ACHN (cell line): ENCODE data around the gene APEH.

Experiments used
- DNase-seq: peaks from one replicate; pipeline ENCODE4 v3.0.0-alpha.2; 2015
- in situ Hi-C: cut with HindIII; loops from 2 replicates; pipeline ENCODE4 v1.10.0; 2017; ENCODE audit warnings: low sequenced_read_pairs, low pct_ligation_motif_present, low pct_unique_long_range_greater_than_20kb

APEH gene

DNA sequence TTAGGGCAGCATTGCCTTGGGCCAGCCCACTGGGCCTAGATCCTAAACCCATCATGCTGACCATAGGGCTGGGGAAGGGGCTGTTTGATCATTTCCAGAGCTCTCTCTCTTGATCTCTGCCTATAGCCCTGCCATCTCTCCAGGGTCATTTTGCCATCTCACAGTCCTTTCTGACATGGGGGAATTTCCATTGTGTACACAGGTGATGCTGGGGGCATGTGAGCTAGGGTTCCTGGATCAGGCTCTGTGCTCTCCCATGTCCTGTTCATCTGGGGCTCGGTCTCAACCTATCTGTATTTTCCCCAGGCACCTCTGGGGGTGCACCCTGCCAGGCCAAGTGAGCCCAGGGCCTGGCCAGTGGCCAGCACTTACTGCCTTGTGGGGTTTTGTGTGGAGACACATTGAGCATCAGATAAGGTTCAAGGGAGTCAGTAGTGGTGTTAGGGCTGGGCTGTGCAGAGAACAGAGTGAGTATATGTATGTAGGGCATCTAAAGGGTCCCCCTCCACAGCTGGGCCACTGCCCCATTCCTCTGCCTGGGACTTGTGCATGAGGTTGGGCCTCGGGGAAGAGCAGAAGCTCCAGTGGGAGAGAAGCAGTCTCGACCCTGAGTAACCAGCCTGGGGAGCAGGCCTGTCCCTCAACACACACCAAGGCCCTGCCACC lies 25.7 kb upstream of the APEH start:
- no peak for DNase-seq
- in situ Hi-C loops, result no loop called here

DNA sequence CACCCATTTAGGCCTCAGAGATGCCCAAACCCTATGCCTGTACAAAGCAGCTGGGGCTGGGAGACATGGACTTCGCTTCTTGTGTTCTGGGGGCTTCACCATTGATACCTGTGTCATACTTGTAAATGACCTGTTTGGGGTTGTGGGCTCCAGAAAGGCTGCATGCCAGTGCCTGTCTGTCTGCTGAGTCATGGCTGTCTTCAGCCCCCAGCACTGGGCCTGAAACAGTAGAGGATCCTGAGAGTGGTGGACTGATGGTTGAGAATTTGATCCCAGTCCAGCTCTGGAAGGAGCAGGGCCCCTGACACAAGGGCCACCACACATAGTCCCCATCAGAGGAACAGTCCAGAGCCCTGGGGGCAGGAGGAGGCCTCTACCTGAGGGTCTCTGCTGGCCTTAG lies 24.6 kb upstream of the APEH start:
- in situ Hi-C loops, result no loop called here
- no peak for DNase-seq

DNA sequence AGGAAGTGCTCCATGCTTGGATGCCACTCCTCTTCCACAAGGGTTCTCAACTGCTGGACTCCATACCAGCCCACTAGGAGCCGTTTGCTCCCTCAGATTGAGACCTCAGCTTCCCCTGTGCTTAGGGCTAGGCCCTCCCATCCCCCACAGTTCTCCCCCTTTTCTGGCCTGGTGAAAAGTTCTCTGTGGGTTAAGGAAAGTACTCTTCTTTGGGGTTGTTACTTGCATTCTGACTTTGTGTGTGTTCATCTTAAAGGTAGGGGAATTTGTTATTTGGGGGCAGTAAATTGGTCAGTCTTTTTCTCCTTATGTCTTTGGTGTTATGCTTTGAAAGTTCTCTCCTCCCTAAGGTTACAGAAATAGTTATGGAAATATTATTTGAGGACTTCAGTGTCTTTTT lies 24.0 kb upstream of the APEH start:
- no peak for DNase-seq
- in situ Hi-C loops, result no loop called here

DNA sequence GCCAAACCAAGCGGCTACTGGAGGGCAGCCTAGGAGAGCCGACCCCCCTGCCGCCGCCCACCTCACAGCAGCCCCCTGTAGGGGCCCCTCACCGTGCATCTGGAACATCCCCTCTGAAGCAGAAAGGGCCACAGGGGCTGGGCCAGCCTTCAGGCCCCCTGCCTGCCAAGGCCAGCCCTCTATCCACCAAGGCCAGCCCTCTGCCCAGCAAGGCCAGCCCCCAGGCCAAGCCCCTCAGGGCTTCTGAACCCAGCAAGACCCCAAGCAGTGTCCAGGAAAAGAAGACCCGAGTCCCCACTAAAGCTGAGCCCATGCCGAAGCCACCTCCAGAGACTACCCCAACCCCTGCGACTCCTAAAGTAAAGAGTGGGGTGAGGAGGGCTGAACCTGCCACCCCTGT lies 23.5 kb upstream of the APEH start:
- in situ Hi-C loops, result no loop called here
- DNase-seq, result no peak

DNA sequence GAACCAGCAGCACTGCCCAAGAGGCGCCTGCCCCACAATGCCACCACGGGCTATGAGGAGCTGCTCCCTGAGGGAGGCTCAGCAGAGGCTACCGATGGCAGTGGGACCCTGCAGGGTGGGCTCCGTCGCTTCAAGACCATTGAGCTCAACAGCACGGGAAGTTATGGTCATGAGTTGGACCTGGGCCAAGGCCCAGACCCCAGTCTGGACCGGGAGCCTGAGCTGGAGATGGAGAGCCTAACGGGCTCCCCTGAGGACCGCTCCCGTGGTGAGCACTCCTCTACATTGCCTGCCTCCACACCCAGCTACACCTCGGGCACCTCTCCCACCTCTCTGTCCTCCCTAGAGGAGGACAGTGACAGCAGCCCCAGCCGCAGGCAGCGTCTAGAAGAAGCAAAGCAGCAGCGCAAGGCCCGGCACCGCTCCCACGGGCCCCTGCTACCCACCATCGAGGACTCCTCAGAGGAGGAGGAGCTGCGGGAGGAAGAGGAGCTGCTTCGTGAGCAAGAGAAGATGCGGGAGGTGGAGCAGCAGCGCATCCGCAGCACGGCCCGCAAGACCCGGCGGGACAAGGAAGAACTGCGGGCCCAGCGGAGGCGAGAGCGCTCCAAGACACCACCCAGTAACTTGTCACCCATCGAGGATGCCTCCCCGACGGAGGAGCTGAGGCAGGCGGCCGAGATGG lies 21.8 kb upstream of the APEH start:
- in situ Hi-C loops, result no loop called here
- no peak for DNase-seq

DNA sequence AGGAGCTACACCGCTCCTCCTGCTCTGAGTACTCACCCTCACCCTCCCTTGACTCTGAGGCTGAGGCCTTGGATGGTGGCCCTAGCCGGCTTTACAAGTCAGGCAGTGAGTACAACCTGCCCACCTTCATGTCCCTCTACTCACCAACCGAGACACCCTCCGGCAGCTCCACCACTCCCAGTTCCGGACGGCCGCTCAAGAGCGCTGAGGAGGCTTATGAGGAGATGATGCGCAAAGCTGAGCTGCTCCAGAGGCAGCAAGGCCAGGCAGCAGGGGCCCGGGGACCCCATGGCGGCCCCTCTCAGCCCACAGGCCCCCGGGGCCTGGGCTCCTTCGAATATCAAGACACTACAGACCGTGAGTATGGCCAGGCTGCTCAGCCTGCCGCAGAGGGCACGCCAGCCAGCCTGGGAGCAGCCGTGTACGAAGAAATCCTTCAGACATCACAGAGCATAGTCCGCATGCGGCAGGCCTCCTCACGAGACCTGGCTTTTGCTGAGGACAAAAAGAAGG lies 21.2 kb upstream of the APEH start:
- DNase-seq, result no peak
- in situ Hi-C loops, result no loop called here

DNA sequence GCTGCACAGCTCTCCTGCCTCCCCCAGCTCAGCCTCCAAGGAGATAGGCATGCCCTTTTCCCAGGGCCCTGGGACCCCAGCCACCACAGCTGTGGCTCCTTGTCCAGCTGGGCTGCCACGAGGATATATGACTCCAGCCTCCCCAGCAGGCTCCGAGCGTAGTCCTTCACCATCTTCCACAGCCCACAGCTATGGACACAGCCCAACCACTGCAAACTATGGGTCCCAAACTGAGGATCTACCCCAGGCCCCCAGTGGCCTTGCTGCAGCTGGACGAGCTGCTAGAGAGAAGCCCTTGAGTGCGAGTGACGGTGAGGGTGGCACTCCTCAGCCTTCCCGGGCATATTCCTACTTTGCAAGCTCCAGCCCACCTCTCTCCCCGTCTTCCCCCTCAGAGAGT lies 20.5 kb upstream of the APEH start:
- in situ Hi-C loops, result no loop called here
- no peak for DNase-seq

DNA sequence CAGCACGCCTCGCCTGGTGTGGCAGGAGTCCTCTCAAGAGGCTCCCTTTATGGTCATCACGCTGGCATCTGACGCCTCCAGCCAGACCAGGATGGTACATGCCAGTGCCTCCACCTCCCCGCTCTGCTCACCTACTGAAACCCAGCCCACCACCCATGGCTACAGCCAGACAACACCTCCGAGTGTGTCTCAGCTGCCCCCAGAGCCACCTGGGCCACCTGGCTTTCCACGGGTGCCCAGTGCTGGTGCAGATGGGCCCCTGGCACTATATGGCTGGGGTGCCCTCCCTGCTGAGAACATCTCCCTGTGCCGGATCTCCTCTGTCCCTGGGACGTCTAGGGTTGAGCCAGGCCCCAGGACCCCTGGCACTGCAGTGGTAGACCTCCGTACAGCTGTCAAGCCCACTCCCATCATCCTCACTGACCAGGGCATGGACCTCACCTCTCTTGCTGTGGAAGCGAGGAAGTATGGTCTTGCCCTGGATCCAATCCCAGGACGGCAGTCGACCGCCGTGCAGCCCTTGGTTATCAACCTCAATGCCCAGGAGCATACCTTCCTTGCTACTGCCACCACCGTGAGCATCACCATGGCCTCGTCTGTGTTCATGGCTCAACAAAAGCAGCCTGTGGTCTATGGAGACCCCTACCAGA lies 19.9 kb upstream of the APEH start:
- no peak for DNase-seq
- in situ Hi-C loops, result no loop called here

DNA sequence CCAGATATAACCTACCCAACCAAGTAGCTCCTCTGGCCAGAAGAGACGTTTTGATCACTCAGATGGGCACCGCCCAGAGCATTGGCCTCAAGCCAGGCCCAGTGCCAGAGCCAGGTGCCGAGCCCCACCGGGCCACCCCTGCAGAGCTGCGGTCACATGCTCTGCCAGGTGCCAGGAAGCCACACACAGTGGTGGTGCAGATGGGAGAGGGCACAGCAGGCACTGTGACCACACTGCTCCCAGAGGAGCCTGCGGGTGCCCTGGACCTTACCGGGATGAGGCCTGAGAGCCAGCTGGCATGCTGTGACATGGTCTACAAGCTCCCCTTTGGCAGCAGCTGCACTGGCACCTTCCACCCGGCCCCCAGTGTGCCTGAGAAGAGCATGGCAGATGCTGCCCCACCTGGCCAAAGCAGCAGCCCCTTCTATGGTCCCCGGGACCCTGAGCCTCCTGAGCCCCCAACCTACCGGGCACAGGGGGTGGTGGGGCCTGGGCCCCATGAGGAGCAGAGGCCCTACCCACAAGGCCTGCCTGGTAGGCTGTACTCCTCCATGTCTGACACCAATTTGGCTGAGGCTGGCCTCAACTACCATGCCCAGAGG lies 19.1 kb upstream of the APEH start:
- DNase-seq, result no peak
- in situ Hi-C loops, result no loop called here

DNA sequence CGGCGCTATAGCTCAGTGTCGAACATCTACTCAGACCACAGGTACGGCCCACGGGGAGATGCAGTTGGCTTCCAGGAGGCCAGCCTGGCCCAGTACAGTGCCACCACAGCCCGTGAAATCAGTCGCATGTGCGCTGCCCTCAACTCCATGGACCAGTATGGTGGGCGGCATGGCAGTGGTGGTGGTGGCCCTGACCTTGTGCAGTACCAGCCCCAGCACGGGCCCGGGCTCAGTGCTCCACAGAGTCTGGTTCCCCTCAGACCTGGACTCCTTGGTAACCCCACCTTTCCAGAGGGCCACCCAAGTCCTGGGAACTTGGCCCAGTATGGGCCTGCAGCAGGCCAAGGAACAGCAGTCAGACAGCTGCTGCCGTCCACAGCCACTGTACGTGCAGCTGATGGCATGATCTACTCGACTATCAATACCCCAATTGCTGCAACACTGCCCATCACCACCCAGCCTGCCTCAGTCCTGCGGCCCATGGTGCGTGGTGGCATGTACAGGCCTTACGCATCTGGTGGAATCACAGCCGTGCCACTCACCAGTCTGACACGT lies 18.3 kb upstream of the APEH start:
- no peak for DNase-seq
- in situ Hi-C loops, result no loop called here

DNA sequence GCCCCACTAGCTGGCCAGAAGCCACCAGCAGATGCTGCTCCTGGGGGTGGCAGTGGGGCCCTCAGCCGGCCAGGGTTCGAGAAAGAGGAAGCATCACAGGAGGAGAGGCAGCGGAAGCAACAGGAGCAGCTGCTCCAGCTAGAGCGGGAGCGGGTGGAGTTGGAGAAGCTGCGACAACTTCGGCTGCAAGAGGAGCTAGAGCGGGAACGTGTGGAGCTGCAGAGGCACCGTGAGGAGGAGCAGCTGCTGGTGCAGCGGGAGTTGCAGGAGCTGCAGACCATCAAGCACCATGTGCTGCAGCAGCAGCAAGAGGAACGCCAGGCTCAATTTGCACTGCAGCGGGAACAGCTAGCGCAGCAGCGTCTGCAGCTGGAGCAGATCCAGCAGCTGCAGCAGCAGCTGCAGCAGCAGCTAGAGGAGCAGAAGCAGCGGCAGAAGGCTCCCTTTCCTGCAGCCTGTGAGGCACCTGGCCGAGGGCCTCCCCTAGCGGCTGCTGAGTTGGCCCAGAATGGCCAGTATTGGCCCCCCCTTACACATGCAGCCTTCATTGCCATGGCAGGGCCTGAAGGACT lies 17.5 kb upstream of the APEH start:
- in situ Hi-C loops, result no loop called here
- no peak for DNase-seq

DNA sequence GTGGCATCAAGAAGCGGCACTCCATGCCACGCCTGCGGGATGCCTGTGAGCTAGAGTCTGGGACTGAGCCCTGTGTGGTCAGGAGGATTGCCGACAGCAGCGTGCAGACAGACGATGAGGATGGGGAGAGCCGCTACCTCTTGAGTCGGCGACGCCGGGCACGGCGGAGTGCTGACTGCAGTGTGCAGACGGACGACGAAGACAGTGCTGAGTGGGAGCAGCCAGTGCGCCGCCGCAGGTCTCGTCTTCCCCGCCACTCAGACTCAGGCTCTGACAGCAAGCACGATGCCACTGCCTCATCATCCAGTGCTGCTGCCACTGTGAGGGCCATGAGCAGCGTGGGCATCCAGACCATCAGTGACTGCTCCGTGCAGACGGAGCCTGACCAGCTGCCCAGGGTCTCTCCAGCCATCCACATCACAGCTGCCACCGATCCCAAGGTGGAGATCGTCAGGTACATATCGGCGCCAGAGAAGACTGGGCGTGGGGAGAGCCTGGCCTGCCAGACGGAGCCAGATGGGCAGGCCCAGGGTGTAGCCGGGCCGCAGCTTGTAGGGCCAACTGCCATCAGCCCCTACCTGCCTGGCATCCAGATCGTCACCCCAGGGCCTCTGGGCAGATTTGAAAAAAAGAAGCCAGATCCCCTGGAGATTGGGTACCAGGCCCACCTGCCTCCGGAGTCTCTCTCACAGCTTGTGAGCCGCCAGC lies 16.8 kb upstream of the APEH start:
- in situ Hi-C loops, result no loop called here
- DNase-seq, result no peak

DNA sequence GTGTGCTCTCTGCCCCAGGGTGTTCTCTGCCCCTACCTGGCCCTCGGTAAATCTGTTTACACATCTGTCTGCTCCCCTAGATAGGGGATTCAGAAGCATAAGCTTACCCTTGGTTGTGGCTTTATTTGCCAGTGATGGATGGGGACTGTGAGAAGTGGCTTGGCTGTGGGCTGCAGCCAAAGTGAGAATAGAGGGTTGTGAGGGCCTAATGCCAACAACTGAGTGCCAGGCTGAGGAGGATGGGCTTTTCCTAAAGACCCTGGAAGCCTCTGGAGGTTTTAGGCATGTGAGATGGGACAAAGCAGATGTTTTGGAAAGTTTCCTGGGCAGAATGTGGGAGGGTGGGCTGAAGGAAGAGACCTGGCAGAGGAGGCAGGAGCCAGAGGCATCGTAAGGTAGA lies 15.4 kb upstream of the APEH start:
- in situ Hi-C loops, result no loop called here
- no peak for DNase-seq

DNA sequence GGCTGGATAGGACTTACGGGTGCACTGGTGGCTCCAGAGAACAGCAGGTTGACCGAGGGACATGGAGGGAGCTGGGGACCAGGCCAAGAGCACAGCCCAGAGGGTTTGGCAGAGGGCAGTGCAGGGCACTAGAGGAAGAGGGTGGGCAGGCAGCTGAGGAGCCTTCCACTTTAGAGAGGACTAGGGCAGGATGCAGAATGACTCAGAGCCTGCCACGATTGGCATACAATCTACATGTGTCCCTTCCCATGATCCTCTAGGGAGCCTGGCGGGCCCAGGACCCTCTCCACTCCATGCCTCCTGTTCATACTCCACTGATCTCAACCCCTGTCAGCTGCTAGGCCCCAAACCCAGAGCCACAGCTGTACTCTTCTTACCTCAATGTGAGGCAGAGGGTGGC lies 14.4 kb upstream of the APEH start:
- no peak for DNase-seq
- in situ Hi-C loops, result no loop called here

DNA sequence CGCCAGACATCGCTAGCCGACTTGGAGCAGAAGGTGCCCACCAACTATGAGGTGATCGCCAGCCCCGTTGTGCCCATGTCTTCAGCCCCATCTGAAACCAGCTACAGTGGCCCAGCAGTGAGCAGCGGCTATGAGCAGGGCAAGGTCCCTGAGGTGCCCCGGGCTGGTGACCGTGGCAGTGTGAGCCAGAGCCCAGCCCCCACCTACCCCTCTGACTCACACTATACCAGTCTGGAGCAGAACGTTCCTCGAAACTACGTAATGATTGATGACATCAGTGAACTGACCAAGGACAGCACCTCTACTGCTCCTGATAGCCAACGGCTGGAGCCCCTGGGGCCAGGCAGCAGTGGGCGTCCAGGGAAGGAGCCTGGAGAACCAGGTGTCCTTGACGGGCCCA lies 12.9 kb upstream of the APEH start:
- in situ Hi-C loops, result no loop called here
- DNase-seq, result peak; percentile 12

DNA sequence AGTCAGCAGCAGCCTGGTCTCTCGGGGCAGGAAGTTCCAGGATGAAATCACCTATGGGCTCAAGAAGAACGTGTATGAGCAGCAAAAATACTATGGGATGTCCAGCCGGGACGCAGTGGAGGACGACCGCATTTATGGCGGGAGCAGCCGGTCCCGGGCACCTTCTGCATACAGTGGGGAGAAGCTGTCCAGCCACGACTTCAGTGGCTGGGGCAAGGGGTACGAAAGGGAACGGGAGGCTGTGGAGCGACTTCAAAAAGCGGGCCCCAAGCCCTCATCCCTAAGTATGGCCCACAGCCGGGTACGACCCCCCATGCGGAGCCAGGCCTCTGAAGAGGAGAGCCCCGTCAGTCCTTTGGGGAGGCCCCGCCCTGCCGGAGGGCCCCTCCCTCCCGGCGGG lies 12.1 kb upstream of the APEH start:
- DNase-seq, result no peak
- in situ Hi-C loops, result no loop called here

DNA sequence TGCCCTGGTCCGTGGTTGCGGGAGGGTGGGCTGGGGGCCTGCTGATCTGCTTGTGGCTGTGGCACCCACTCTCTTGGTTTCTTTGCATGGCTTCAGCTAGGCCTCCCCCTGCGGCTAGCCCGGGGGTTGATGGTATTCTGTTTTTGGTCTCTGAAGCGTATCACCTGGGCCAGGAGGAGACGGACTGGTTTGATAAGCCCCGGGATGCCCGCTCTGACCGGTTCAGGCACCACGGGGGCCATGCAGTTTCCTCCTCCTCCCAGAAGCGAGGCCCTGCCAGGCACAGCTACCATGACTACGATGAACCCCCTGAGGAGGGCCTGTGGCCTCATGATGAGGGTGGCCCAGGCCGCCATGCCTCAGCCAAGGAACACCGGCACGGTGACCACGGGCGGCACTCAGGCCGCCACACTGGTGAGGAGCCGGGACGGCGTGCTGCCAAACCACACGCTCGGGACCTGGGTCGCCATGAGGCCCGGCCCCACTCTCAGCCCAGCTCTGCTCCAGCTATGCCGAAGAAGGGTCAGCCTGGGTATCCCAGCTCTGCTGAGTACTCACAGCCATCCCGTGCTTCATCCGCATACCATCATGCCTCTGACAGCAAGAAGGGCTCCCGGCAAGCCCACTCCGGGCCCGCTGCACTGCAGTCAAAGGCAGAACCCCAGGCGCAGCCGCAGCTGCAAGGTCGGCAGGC lies 11.3 kb upstream of the APEH start:
- in situ Hi-C loops, result no loop called here
- no peak for DNase-seq

DNA sequence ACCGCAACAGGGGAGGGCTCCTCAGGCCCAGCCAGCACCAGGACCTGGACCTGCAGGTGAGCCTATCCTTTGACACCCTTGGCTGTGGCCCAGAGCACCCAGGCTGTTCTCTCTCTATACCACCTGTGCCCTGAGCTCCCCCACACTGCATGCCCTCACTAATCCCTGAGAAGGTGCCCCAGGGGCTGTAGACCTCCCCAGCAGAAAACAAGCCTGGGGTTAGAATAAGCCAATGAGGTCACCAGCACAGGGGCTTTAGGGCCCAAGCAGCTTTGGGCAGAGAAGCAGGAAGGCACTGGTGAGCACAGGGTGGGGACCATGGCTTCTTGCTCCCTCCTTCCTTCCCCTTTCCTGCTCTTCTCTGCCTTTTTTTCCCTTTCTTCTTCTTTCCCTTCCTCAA lies 10.3 kb upstream of the APEH start:
- in situ Hi-C loops, result no loop called here

More for the DNA sequence above, 10.3 kb upstream of the APEH start:
- no peak for DNase-seq
